ENCODE results near the gene C6orf89.

Gene C6orf89

GRCh38 chr6:36970892-36971842, 85.4 kb downstream of the C6orf89 start:
- no peak for DNase-seq

- no peak for DNase-seq
These were observed 86.3 kb downstream of the C6orf89 start for GRCh38 chr6:36971921-36972673.

- no peak for DNase-seq
These were observed 87.4 kb downstream of the C6orf89 start for GRCh38 chr6:36973190-36973589.

- DNase-seq = no peak
These were observed 87.9 kb downstream of the C6orf89 start for GRCh38 chr6:36973647-36974046.

- DNase-seq = no peak
These were observed 89.7 kb downstream of the C6orf89 start for GRCh38 chr6:36975231-36976006.

GRCh38 chr6:36976007-36976264, 90.2 kb downstream of the C6orf89 start:
- no peak for DNase-seq

GRCh38 chr6:36976509-36976908, 90.8 kb downstream of the C6orf89 start:
- DNase-seq = no peak

- no peak for DNase-seq
These were observed 91.2 kb downstream of the C6orf89 start for GRCh38 chr6:36976931-36977330.

- no peak for DNase-seq
These were observed 91.8 kb downstream of the C6orf89 start for GRCh38 chr6:36977470-36977941.

Data from T-helper 1 cell (primary cell).